Loucy (cell line): ENCODE results near the gene LRRN2.

Source experiments
- H2AFZ ChIP-seq: fragments of 200-600 bp; sonication (generic); 2 replicates; pipeline ENCODE4 v1.6.0; 2016; ENCODE audit warnings: antibody characterized with exemption, mild to moderate bottlenecking, low read length, moderate library complexity
- H3F3A ChIP-seq: fragments of 200-600 bp; 2 replicates; pipeline ENCODE4 v1.6.0; 2016; ENCODE audit warnings: antibody characterized with exemption, low read depth, mild to moderate bottlenecking
- H3K27me3 ChIP-seq: fragments of 200-600 bp; sonication (generic); 2 replicates; pipeline ENCODE4 v1.6.1; 2014; ENCODE audit warnings: low read length, mild to moderate bottlenecking; ENCODE audit not compliant: insufficient read depth, poor library complexity, severe bottlenecking
- H3K36me3 ChIP-seq: fragments of 200-600 bp; sonication (generic); 2 replicates; pipeline ENCODE4 v1.6.1; 2016; ENCODE audit warnings: low read length; ENCODE audit not compliant: insufficient read depth
- H3K4me1 ChIP-seq: fragments of 200-600 bp; sonication (generic); 2 replicates; pipeline ENCODE4 v1.5.1; 2014; ENCODE audit warnings: low read length, mild to moderate bottlenecking; ENCODE audit not compliant: insufficient read depth, poor library complexity, severe bottlenecking
- H3K4me2 ChIP-seq: fragments of 200-600 bp; sonication (generic); 2 replicates; pipeline ENCODE4 v1.6.0; 2014; ENCODE audit warnings: antibody characterized with exemption, low read length, low read depth, mild to moderate bottlenecking; ENCODE audit not compliant: poor library complexity, severe bottlenecking
- H3K4me3 ChIP-seq: fragments of 200-600 bp; sonication (generic); 2 replicates; pipeline ENCODE4 v1.5.1; 2014; ENCODE audit warnings: low read length, mild to moderate bottlenecking, mixed read lengths; ENCODE audit not compliant: poor library complexity, severe bottlenecking
- H3K79me2 ChIP-seq: fragments of 200-600 bp; sonication (generic); 2 replicates; pipeline ENCODE4 v1.6.1; 2014; ENCODE audit warnings: low read length; ENCODE audit not compliant: insufficient read depth
- H3K9ac ChIP-seq: fragments of 200-600 bp; sonication (generic); 2 replicates; pipeline ENCODE4 v1.6.0; 2014; ENCODE audit warnings: mild to moderate bottlenecking, low read depth, low read length, moderate library complexity; ENCODE audit not compliant: poor library complexity, severe bottlenecking
- H3K9me2 ChIP-seq: fragments of 200-600 bp; sonication (generic); replicated peaks from 2 replicates; pipeline ENCODE4 v1.6.1; 2016; ENCODE audit warnings: low read depth, low read length, mixed read lengths
- H3K9me3 ChIP-seq: fragments of 200-600 bp; sonication (generic); 2 replicates; pipeline ENCODE4 v1.6.1; 2014; ENCODE audit warnings: mild to moderate bottlenecking, antibody characterized with exemption, low read length, low read depth; ENCODE audit not compliant: insufficient read depth
- H4K20me1 ChIP-seq: fragments of 200-600 bp; sonication (generic); 2 replicates; pipeline ENCODE4 v1.6.0; 2014; ENCODE audit warnings: antibody characterized with exemption, low read length, mild to moderate bottlenecking; ENCODE audit not compliant: insufficient read depth, poor library complexity, severe bottlenecking
- CTCF ChIP-seq: fragments of 200-600 bp; sonication (generic); conservative IDR thresholded peaks from 2 replicates; pipeline ENCODE4 v1.5.1; 2014; ENCODE audit warnings: mild to moderate bottlenecking, antibody characterized with exemption, low read length
- EZH2phosphoT487 ChIP-seq: fragments of 200-600 bp; IDR thresholded peaks from 2 replicates; pipeline ENCODE4 v1.6.1; 2018; ENCODE audit warnings: antibody characterized with exemption, mild to moderate bottlenecking, moderate library complexity, borderline replicate concordance

LRRN2 gene

GRCh38 chr1:204730826-204731459 is 45.4 kb upstream of the LRRN2 start:
- Histone ChIP-seq H3K4me2 (no peak overlapping the region), H3K4me1 (no peaks in the 10 kb centered on the region), H3K79me2 (no peaks in the 10 kb centered on the region), H3K9ac (no peak overlapping the region), H2AFZ (no peak overlapping the region), H3K9me2 (no peaks in the 10 kb centered on the region), H4K20me1 (no peaks in the 10 kb centered on the region), H3K9me3 (no peaks in the 10 kb centered on the region), H3K27me3 (no peaks in the 10 kb centered on the region), H3F3A (no peaks in the 10 kb centered on the region), H3K36me3 (no peaks in the 10 kb centered on the region), H3K4me3 (no peak overlapping the region)
- TF ChIP-seq EZH2phosphoT487 (no peak), CTCF (no peak)

- no peaks in the 10 kb centered on the region for H3F3A ChIP-seq
- H3K4me1 ChIP-seq: no peaks in the 10 kb centered on the region
- TF ChIP-seq EZH2phosphoT487: no peak
- TF ChIP-seq CTCF: no peak
- no peaks in the 10 kb centered on the region for H3K79me2 ChIP-seq
- no peaks in the 10 kb centered on the region for H4K20me1 ChIP-seq
- H3K9me2 ChIP-seq: no peaks in the 10 kb centered on the region
- no peak overlapping the region for H3K4me3 ChIP-seq
- no peak overlapping the region for H2AFZ ChIP-seq
- H3K9me3 ChIP-seq: no peaks in the 10 kb centered on the region
- H3K27me3 ChIP-seq: no peaks in the 10 kb centered on the region
- H3K36me3 ChIP-seq: no peaks in the 10 kb centered on the region
- H3K4me2 ChIP-seq: no peak overlapping the region
- no peak overlapping the region for H3K9ac ChIP-seq
These were observed 44.0 kb upstream of the LRRN2 start for GRCh38 chr1:204729516-204729915.

- Histone ChIP-seq H3K9me3 (no peaks in the 10 kb centered on the region), H3K4me2 (no peak overlapping the region)
These were observed 42.9 kb upstream of the LRRN2 start for GRCh38 chr1:204728456-204728855.

More at GRCh38 chr1:204728456-204728855, 42.9 kb upstream of the LRRN2 start:
- Histone ChIP-seq H3K4me1 (no peaks in the 10 kb centered on the region), H3K27me3 (no peaks in the 10 kb centered on the region), H3K36me3 (no peaks in the 10 kb centered on the region), H3K9me2 (no peaks in the 10 kb centered on the region), H3K4me3 (no peak overlapping the region), H3F3A (no peaks in the 10 kb centered on the region), H3K9ac (no peak overlapping the region), H3K79me2 (no peaks in the 10 kb centered on the region), H4K20me1 (no peaks in the 10 kb centered on the region), H2AFZ (no peak overlapping the region)
- no peak for TF ChIP-seq EZH2phosphoT487
- no peak for TF ChIP-seq CTCF
